GM19452 (cell line): ENCODE measurements around the gene GAS2.

Experiments used
- ATAC-seq: cut with Tn5 transposase; IDR thresholded peaks from one replicate; pipeline ENCODE4 v1.9.1; 2021; ENCODE audit not compliant: unreplicated experiment

Gene GAS2

GRCh38 chr11:22786475-22786874, 120.1 kb downstream of the GAS2 start:
- ATAC-seq = peak; percentile 89

DNA sequence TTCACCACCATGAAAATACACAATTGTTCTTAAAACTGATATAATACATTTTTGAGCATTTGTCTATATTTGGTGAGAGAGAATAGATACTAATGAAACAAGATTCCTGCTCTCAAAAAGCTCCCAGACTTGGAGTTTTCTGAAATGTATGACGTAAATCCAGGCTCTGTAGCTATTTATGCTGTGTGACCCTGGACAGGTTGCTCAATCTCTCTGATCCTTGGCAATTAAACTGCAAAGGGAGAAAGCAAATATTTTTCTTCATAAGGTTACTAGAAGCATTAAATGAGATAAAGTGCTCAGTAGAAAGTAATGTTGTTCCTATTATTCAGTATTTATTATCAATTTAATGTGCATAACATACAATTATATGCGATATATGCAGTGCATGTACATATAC, 120.6 kb downstream of the GAS2 start:
- ATAC-seq = no peak

DNA sequence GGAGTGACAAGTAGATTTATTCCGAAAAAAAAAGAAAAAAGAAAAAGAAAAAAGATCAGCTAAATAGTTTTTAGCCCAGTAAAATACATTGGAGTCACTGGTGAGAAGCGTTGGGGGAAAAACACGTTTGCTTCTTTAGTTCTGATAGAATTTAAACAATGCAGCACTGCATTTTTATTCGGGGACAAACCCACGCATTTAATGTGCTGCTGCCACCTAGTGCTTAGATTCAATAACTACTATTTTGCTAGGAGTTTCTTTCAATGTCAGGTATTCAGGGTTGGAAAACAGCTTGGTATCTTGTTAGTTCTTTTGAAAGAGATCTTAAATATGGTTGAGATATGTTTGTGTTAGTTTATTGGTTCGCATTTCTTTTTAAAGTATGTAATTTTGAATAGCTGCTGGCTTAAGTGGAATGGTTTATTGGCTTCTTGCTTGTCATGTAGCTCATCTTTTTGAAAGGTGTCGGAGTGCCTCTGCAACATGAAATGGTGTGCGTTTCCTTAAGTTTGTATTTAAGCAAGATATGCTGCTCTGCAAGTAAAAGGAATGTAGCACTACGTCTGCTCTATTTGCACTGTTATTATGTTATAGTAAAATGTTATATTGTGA, 121.2 kb downstream of the GAS2 start:
- ATAC-seq = peak; percentile 42

GRCh38 chr11:22792497-22792896, 126.1 kb downstream of the GAS2 start:
- ATAC-seq = no peak

DNA sequence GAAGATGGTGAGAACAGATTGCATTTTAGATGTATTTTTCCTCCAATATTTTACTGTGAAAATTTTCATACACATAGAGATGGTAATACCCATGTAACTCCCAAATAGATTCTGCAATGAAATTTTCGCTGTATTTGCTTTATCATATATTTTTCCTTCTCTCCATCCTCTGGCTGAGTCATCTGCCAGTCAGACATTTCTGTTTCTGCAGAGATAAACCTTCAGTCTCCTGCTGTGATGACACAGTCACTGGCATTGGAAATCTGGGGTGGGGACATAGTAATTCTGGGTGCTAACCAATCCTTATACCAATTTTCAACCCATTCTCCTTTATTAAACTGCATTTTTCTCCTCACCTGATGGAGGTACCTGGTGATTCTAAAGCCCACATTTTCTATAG, 129.5 kb downstream of the GAS2 start:
- ATAC-seq = no peak

GRCh38 chr11:22797047-22797446, 130.6 kb downstream of the GAS2 start:
- no peak for ATAC-seq

- no peak for ATAC-seq
These were observed 132.5 kb downstream of the GAS2 start for GRCh38 chr11:22798901-22799300.

- ATAC-seq = no peak
These were observed 134.1 kb downstream of the GAS2 start for GRCh38 chr11:22800482-22800881.

DNA sequence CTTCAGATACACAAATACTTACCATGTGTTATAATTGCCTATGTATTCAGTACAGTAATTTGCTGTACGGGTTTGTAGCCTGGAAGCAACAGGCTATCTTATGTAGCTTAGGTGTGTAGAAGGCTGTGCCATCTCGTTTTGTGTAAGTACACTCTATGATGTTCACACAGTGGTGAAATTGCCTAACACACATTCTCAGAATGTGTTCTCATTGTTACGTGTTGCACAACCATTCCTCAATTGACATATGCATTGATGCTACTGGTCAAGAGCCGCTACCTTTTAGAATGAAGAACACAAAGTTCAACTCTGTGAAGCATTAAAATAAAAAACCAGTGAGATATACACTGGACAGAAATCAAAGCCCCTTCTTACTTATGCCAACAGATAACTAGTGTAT, 136.4 kb downstream of the GAS2 start:
- no peak for ATAC-seq

- ATAC-seq = no peak
These were observed 141.0 kb downstream of the GAS2 start for GRCh38 chr11:22807391-22807790.

DNA sequence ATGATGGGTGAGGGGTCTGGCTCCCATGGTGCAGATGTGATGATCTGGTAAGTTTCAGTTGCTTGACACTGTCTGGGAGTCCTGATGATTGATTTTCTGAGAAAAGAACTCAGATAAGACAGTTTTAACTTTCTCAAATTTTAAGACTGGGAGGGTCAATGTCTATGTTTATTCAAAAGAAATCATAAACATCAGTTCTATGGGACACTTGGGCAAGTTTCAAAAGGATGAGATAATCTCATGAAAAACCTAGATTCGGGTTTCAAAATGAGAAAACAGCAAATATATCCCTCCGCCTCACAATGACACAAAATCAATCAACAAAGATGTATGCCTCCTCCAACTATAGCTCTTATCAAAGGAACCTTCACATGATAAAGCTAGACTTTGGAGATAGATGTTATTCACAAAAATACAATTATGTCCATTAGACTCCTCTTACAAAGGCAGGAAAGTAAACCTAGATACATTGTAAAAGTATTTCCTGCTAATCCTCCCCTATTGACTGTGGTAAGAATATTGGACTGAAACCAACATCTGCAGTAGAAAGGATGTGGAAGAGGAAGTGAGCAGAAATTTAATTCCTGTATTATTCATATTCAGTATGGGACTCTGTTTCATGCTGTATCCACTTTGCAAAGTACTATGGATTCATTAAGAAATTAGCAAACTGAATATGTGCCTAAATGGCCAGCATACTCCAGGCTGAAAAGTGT, 141.6 kb downstream of the GAS2 start:
- ATAC-seq = peak; percentile 97

DNA sequence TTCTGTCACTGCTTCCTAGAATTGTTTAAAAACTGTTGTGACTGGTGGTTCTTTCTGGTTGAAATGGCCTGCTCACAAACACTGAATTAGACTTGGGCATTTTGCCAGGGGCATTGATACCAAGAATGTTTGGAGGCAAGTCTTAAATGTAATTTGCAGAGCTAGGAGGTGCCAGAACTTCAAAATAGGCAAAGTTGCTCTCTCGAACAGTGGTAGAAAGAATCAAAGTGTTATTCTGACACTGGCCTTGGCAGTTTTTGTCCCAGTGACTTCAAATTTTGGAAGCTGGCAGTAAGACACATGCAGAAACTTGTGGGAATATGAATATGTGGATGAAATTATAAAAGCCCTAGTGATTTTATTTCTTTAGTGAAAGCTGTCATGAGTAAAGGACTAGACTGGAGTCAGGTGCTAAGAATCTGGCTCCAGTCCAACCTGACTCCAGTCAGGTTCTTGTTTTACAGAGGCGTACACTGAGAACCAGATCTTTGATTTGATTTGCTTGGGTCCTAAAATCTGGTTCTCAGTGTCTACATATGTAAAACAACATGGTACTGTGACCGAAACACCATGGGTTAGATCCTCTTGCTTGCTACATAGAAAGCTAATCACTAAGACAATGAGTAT, 142.3 kb downstream of the GAS2 start:
- ATAC-seq = peak; percentile 36

GRCh38 chr11:22809893-22810292, 143.5 kb downstream of the GAS2 start:
- ATAC-seq = no peak

- no peak for ATAC-seq
These were observed 155.8 kb downstream of the GAS2 start for GRCh38 chr11:22822203-22822602.

- no peak for ATAC-seq
These were observed 162.0 kb downstream of the GAS2 start for GRCh38 chr11:22828373-22828772.

- ATAC-seq = peak; percentile 90
These were observed 163.0 kb downstream of the GAS2 start, which contains the start of gene SVIP for GRCh38 chr11:22829231-22830081. Gene SVIP, minus strand, starts transcription at chr11:22829801. Its CDS starts 53 bp downstream, at chr11:22829748.

GRCh38 chr11:22830082-22830414, 163.6 kb downstream of the GAS2 start:
- no peak for ATAC-seq

DNA sequence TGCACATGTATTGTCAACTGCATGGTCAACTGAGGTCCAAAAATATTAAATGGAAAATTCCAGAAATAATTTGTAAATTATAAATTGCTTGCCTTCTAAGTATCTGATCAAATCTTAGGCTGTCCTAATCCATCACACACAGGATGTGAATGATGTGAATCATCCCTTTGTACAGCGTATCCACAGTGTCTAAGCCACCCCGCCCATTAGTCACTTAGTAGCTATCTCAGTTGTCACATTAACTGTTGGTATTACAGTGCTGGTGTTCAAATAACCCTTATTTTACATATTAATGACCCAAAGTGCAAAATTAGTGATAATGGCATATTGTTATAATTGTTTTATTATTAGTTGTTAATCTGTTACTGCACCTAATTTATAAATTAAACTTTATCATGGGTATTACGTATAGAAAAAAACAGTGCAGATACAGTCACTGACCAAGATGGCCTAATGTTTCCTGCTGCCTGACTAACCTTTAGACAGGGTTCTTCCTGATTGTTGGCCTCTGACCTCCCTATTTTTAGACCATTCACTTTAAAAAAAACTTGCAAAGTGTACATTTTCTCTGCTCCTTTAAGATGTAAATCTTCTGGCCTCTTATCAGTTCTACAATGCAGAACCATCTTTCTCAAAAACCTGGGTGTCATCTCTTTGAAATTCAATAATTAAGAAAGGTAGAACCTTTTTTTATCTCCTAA, 166.1 kb downstream of the GAS2 start:
- ATAC-seq = no peak

GRCh38 chr11:22846726-22847125, 180.3 kb downstream of the GAS2 start:
- no peak for ATAC-seq

DNA sequence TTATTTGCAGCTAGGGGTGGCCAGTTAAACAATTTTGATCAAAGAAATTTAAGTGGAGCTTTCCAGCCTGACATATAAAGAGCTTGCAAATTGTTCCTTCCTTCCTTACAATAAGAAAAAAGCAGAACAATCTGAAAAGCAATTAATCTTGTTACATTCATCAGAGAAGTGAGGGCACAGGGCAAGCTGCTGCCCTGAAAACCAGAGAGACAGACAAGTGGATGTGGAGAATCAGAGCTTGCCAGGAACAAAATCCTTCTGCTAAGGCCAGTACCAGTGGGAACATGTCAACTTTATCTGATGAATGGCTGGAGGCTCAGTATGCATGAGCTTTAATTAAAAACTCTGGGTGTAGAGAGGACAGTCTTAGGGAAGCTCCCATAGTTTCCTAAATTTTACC, 185.1 kb downstream of the GAS2 start:
- no peak for ATAC-seq

DNA sequence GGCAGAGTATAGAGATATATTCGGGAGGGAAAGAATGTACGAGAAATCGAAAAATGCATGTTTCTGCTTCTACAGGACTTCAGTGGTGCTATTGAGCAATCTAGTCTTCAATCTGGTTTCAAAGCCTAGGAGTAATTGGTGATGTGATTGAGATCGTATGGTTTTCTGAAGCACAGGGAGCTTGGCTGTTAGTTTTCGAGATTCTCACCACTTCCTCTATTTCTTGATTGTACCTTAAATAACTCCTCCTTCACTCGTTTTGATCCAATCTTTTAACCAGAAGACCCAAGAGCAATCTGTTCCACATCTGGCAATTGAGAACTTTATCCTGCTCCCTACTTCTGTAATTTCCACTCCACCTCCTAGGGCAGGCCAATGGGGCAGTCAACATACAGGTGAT, 193.3 kb downstream of the GAS2 start:
- ATAC-seq = no peak
